ENCODE measurements around the gene IGLL5.

Gene IGLL5

DNA sequence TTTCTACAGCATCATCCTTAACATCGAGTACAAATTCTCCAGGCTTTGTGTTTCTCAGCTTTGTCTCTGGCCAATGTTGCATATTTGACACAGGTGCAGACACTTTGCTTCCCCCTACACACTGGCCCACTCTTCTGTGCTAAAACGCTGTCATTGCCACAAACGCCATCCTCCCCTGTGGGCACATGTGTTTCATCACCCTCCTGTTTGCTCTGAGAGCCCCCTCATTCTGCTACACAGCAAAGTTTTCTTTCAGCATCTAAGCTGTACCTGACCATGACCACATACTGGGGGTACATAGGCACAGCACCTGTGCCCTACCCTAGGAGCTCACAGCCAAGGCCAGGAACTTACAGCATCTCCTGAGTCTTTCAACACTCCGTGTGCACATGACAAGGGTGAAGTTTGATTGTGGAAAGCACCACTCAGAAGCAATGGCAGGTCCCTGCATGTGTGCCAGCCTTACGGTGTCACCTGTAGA lies 7.9 kb upstream of the IGLL5 start (continued):
- TF ChIP-seq, protein P1, sequence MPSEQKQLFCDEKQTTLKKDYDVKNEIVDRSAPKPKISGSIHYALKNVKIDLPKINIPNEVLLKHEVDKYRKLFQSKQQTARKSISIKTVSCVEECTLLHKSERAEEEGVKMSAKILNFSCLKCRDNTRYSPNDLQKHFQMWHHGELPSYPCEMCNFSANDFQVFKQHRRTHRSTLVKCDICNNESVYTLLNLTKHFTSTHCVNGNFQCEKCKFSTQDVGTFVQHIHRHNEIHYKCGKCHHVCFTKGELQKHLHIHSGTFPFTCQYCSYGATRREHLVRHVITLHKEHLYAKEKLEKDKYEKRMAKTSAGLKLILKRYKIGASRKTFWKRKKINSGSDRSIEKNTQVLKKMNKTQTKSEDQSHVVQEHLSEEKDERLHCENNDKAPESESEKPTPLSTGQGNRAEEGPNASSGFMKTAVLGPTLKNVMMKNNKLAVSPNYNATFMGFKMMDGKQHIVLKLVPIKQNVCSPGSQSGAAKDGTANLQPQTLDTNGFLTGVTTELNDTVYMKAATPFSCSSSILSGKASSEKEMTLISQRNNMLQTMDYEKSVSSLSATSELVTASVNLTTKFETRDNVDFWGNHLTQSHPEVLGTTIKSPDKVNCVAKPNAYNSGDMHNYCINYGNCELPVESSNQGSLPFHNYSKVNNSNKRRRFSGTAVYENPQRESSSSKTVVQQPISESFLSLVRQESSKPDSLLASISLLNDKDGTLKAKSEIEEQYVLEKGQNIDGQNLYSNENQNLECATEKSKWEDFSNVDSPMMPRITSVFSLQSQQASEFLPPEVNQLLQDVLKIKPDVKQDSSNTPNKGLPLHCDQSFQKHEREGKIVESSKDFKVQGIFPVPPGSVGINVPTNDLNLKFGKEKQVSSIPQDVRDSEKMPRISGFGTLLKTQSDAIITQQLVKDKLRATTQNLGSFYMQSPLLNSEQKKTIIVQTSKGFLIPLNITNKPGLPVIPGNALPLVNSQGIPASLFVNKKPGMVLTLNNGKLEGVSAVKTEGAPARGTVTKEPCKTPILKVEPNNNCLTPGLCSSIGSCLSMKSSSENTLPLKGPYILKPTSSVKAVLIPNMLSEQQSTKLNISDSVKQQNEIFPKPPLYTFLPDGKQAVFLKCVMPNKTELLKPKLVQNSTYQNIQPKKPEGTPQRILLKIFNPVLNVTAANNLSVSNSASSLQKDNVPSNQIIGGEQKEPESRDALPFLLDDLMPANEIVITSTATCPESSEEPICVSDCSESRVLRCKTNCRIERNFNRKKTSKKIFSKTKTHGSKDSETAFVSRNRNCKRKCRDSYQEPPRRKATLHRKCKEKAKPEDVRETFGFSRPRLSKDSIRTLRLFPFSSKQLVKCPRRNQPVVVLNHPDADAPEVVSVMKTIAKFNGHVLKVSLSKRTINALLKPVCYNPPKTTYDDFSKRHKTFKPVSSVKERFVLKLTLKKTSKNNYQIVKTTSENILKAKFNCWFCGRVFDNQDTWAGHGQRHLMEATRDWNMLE (tag by site-specific recombination; conservative IDR thresholded peaks at IDR 0.05; ENCODE audit: low read depth), result no peak

DNA sequence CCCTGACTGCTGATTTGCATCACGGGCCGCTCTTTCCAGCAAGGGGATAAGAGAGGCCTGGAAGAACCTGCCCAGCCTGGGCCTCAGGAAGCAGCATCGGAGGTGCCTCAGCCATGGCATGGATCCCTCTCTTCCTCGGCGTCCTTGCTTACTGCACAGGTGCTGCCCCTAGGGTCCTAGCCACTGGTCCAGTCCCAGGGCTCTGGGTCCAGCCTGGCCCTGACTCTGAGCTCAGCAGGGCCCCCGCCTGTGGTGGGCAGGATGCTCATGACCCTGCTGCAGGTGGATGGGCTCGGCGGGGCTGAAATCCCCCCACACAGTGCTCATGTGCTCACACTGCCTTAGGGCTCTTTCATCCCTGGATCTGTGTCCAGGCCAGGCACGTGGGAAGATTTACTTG lies 7.0 kb upstream of the IGLL5 start:
- Histone ChIP-seq H3K36me3 (ENCODE audit: control insufficient read depth in 2 of 2, insufficient read depth in 1 of 2, low read length in 2 of 2) (no peaks in the 10 kb centered on the region), H3K4me3 (ENCODE audit: low read depth, low read length) (no peak overlapping the region), H3K27ac (ENCODE audit: extremely low read depth, low read depth, low read length) (no peak overlapping the region), H3K4me1 (ENCODE audit: control insufficient read depth, insufficient read depth, low read length) (no peaks in the 10 kb centered on the region), H3K9me3 (ENCODE audit: control insufficient read depth, insufficient read depth, low read depth, low read length) (no peaks in the 10 kb centered on the region)
- CTCF ChIA-PET, result interaction anchor here (0.8 to 8.3 kb wide), 11 partner anchors 12 to 276 kb away, joined by 3 to 107 read pairs (median 5); no protein-coding TSS in a partner anchor
- TF ChIP-seq, protein P2, sequence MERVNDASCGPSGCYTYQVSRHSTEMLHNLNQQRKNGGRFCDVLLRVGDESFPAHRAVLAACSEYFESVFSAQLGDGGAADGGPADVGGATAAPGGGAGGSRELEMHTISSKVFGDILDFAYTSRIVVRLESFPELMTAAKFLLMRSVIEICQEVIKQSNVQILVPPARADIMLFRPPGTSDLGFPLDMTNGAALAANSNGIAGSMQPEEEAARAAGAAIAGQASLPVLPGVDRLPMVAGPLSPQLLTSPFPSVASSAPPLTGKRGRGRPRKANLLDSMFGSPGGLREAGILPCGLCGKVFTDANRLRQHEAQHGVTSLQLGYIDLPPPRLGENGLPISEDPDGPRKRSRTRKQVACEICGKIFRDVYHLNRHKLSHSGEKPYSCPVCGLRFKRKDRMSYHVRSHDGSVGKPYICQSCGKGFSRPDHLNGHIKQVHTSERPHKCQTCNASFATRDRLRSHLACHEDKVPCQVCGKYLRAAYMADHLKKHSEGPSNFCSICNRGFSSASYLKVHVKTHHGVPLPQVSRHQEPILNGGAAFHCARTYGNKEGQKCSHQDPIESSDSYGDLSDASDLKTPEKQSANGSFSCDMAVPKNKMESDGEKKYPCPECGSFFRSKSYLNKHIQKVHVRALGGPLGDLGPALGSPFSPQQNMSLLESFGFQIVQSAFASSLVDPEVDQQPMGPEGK (tag by site-specific recombination; IDR thresholded peaks at IDR 0.05), result no peak
- no peak for TF ChIP-seq ZNF658 (tag by site-specific recombination; IDR thresholded peaks at IDR 0.05)
- no peak for TF ChIP-seq ZFP3 (tag by site-specific recombination; IDR thresholded peaks at IDR 0.05; ENCODE audit: low read depth)
- POLR2A ChIA-PET, result no interaction called here

DNA sequence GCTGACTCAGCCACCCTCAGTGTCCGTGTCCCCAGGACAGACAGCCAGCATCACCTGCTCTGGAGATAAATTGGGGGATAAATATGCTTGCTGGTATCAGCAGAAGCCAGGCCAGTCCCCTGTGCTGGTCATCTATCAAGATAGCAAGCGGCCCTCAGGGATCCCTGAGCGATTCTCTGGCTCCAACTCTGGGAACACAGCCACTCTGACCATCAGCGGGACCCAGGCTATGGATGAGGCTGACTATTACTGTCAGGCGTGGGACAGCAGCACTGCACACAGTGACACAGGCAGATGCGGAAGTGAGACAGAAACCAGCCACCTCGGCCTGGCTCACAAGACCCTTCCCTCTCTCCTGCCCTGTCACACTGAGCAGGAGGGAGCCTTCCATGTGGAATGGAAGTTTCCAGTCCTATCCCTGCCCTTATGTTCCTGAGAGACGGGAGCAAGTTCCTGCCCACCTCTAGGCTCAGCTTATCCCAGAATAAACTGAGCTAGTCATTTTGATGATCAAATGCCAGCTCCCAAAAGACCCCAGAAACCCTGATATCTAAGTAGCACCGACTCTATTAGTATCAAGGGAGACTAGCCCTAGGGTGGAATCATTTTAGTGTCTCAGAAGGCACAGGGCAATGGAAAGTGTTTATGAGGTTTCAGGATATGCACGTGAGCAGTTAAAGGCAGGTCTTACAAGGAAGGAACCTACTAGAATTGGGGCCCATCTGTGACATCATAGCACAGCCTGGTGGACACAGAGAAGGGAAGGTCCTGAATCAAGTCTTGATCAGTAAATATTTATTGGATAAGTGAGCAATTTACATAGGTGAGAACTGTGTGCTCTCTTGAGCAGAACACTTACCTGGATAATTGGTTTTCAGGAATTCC lies 6.3 kb upstream of the IGLL5 start:
- CTCF ChIA-PET, result interaction anchor here (0.9 to 8.3 kb wide), 8 partner anchors 12 to 295 kb away, joined by 3 to 107 read pairs (median 4); no protein-coding TSS in a partner anchor
- TF ChIP-seq, protein P1 (tag by site-specific recombination; conservative IDR thresholded peaks at IDR 0.05; ENCODE audit: low read depth), result no peak
- H3K4me1 ChIP-seq (ENCODE audit: control insufficient read depth, insufficient read depth, low read length), result no peaks in the 10 kb centered on the region

More for the DNA sequence above, 6.3 kb upstream of the IGLL5 start:
- Histone ChIP-seq H3K9me3 (ENCODE audit: control insufficient read depth, insufficient read depth, low read depth, low read length) (no peaks in the 10 kb centered on the region), H3K27ac (ENCODE audit: extremely low read depth, low read depth, low read length) (no peak overlapping the region), H3K36me3 (ENCODE audit: control insufficient read depth in 2 of 2, insufficient read depth in 1 of 2, low read length in 2 of 2) (no peaks in the 10 kb centered on the region), H3K4me3 (ENCODE audit: low read depth, low read length) (no peak overlapping the region)
- POLR2A ChIA-PET, result no interaction called here
